Gastroesophageal sphincter (tissue), 4 donors: Measurements from ENCODE around the gene SESN3. TPM values are rescaled to one million over a fixed set of nuclear protein-coding genes. Genes with fewer than 3 reads are reported as not detected.
A peak's percentile ranks its signal among the peaks of the same experiment; 100 is the strongest.

Experiments
- ATAC-seq: fragments of 150-250 bp; one replicate; pipeline ENCODE4 v1.9.1; 2016; ENCODE audit warnings: mild to moderate bottlenecking, moderate library complexity
- H3K27ac ChIP-seq, 4 donors: fragments of 200-600 bp; sonication (generic) in 3 of 4; 1 replicate in 3 of 4; 2 replicates in 1 of 4; pipeline ENCODE4 v1.5.1; 2016 to 2019
- H3K27me3 ChIP-seq: fragments of 200-600 bp; sonication (generic); one replicate; pipeline ENCODE4 v1.5.1; 2019
- H3K36me3 ChIP-seq, 2 donors: fragments of 200-600 bp; sonication (generic); one replicate each; pipeline ENCODE4 v1.5.1; 2019; ENCODE audit warnings: control low read depth in 1 of 2
- H3K4me1 ChIP-seq, 3 donors: fragments of 200-600 bp; sonication (generic); 1 replicate in 2 of 3; 2 replicates in 1 of 3; pipeline ENCODE4 v1.5.1; 2016 to 2019; ENCODE audit warnings: control low read depth in 2 of 3
- H3K4me3 ChIP-seq, 2 donors: fragments of 200-600 bp; sonication (generic); one replicate each; pipeline ENCODE4 v1.5.1; 2019; ENCODE audit warnings: mild to moderate bottlenecking in 1 of 2, moderate library complexity in 1 of 2
- H3K9me3 ChIP-seq, 3 donors: fragments of 200-600 bp; sonication (generic); one replicate each; pipeline ENCODE4 v1.5.1; 2017 to 2019; ENCODE audit warnings: control low read depth in 2 of 3
- EP300 ChIP-seq: sonication (generic); formaldehyde crosslinking; IDR thresholded peaks from one replicate; pipeline ENCODE4 v1.6.1; 2017; ENCODE audit warnings: antibody characterized with exemption, mild to moderate bottlenecking
- POLR2A ChIP-seq, 2 donors: fragments of 450-650 bp; IDR thresholded peaks; one replicate each; pipeline ENCODE4 v1.6.1; 2017; ENCODE audit warnings: antibody characterized with exemption in 2 of 2, mild to moderate bottlenecking in 2 of 2, moderate library complexity in 1 of 2
- POLR2AphosphoS5 ChIP-seq: sonication (generic); formaldehyde crosslinking; IDR thresholded peaks from one replicate; pipeline ENCODE4 v1.6.1; 2017; ENCODE audit warnings: antibody characterized with exemption
- WGBS, 2 donors: methylation state at CpG; one replicate each; pipeline ENCODE4 v1.1.5; 2018; ENCODE audit warnings: low coverage in 1 of 2; 5-methylcytosine and 5-hydroxymethylcytosine counted together
- total RNA-seq, 4 donors: library from RNA; depleted of rRNA; stranded (reverse); fragments of >200 nt; gene quantifications; one replicate each; pipeline ENCODE4 v1.1.0, GENCODE V29; 2016
- TF ChIP-seq, protein P1 (sequence below), 4 experiments: fragments of 200-600 bp in 2 of 4; fragments of 450-650 bp in 2 of 4; sonication (generic) in 1 of 4; IDR thresholded peaks; one replicate each; pipeline ENCODE4 v1.5.1; 2017 to 2019; ENCODE audit warnings: antibody characterized with exemption in 4 of 4, mild to moderate bottlenecking in 2 of 4, moderate library complexity in 2 of 4

The SESN3 gene
- total RNA-seq, 4 donors from 2014 or later: 24.5 to 32.8 (median 28.8) TPM

GRCh38 chr11:95135155-95135554 lies 95.8 kb downstream of the SESN3 start:
- WGBS, 2 donors: 59 to 73% methylated on average over 3 of the region's 6 CpGs
- no peaks in the 10 kb centered on the region for H3K9me3 ChIP-seq
- H3K27ac ChIP-seq: no peak overlapping the region
- peaks cover 0 to 22% of the 10 kb centered on the region in 2 donors for H3K36me3 ChIP-seq
- H3K27me3 ChIP-seq: no peaks in the 10 kb centered on the region
- TF ChIP-seq, protein P1, sequence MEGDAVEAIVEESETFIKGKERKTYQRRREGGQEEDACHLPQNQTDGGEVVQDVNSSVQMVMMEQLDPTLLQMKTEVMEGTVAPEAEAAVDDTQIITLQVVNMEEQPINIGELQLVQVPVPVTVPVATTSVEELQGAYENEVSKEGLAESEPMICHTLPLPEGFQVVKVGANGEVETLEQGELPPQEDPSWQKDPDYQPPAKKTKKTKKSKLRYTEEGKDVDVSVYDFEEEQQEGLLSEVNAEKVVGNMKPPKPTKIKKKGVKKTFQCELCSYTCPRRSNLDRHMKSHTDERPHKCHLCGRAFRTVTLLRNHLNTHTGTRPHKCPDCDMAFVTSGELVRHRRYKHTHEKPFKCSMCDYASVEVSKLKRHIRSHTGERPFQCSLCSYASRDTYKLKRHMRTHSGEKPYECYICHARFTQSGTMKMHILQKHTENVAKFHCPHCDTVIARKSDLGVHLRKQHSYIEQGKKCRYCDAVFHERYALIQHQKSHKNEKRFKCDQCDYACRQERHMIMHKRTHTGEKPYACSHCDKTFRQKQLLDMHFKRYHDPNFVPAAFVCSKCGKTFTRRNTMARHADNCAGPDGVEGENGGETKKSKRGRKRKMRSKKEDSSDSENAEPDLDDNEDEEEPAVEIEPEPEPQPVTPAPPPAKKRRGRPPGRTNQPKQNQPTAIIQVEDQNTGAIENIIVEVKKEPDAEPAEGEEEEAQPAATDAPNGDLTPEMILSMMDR (IDR thresholded peaks at IDR 0.05): no peak
- TF ChIP-seq POLR2AphosphoS5 (no peak), EP300 (no peak), POLR2A (IDR thresholded peaks at IDR 0.05) (no peak)
- peaks cover 0 to 9% (median 0%) of the 10 kb centered on the region in 3 donors for H3K4me1 ChIP-seq
- ATAC-seq: no peak
- no peak overlapping the region for H3K4me3 ChIP-seq

DNA sequence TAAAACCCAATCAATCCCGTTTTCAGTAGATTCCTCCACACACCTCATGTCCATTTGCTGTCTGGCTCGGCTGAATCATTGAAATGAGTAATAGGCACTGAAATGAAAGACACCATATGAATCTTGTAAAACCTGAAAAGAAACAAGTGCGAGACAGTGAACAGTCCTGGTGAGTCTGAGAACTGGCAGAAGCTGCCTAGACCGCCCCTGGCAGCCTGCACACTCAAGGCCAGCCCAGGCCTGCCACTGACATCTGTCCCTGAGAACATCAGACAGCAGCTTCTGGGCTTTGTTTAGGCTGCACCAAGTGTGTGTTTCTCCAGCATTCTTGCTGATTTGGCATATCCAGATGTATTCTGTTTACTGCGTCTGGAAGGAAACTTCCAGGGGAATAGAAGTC lies 96.5 kb downstream of the SESN3 start:
- no peak overlapping the region for H3K4me3 ChIP-seq
- no peaks in the 10 kb centered on the region for H3K27me3 ChIP-seq
- H3K36me3 ChIP-seq: peaks cover 0 to 28% of the 10 kb centered on the region in 2 donors
- H3K27ac ChIP-seq: peak overlapping the region in 2 of 4 donors; percentile 20 to 39
- ATAC-seq: no peak
- no peaks in the 10 kb centered on the region for H3K9me3 ChIP-seq
- TF ChIP-seq POLR2AphosphoS5: no peak
- TF ChIP-seq, protein P1 (IDR thresholded peaks at IDR 0.05): no peak
- no peak for TF ChIP-seq POLR2A (IDR thresholded peaks at IDR 0.05)
- TF ChIP-seq EP300: no peak
- 31 to 44% methylated on average over 2 to 5 of the region's 5 CpGs for WGBS, 2 donors
- peaks cover 0 to 9% (median 0%) of the 10 kb centered on the region in 3 donors for H3K4me1 ChIP-seq

DNA sequence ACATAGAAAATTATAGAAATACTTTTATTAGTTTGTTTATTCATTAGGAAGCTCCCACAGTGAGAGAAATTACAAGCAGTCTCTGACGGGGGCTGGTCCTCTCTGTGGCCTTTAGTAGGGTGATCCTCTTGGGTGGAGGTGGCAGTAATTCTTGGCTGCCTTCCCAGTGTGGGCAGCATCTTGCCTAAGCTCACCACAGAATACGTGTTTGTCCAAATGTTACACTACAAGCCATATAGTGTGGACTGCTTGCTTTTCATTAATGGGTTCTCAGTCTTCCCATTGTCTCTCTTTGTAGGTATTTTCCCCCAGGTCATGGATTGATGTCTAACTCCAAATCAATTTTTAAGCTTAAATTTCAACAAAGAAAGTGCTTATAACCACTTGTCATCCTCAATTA lies 98.0 kb downstream of the SESN3 start:
- Histone ChIP-seq H3K4me3 (no peak overlapping the region), H3K27me3 (no peaks in the 10 kb centered on the region), H3K27ac (no peak overlapping the region), H3K4me1 (peaks cover 0 to 9% (median 0%) of the 10 kb centered on the region in 3 donors), H3K36me3 (peaks cover 0 to 42% of the 10 kb centered on the region in 2 donors), H3K9me3 (no peaks in the 10 kb centered on the region)
- WGBS, 2 donors: 60 to 61% methylated on average over 1 to 2 of the region's 2 CpGs
- no peak for TF ChIP-seq EP300
- TF ChIP-seq POLR2AphosphoS5: no peak
- no peak for TF ChIP-seq POLR2A (IDR thresholded peaks at IDR 0.05)
- TF ChIP-seq, protein P1 (IDR thresholded peaks at IDR 0.05): no peak
- ATAC-seq: no peak

- H3K27me3 ChIP-seq: no peaks in the 10 kb centered on the region
- no peak for TF ChIP-seq POLR2A (IDR thresholded peaks at IDR 0.05)
- no peak for TF ChIP-seq POLR2AphosphoS5
- TF ChIP-seq EP300: no peak
- TF ChIP-seq, protein P1 (IDR thresholded peaks at IDR 0.05): no peak
- no peaks in the 10 kb centered on the region for H3K4me1 ChIP-seq
- H3K9me3 ChIP-seq: no peaks in the 10 kb centered on the region
- 69 to 95% methylated on average over 2 to 3 of the region's 3 CpGs for WGBS, 2 donors
- H3K36me3 ChIP-seq: peaks cover 0 to 38% of the 10 kb centered on the region in 2 donors
- H3K27ac ChIP-seq: no peak overlapping the region
- H3K4me3 ChIP-seq: no peak overlapping the region
- ATAC-seq: no peak
Observed at GRCh38 chr11:95128602-95129001, 102.4 kb downstream of the SESN3 start.

DNA sequence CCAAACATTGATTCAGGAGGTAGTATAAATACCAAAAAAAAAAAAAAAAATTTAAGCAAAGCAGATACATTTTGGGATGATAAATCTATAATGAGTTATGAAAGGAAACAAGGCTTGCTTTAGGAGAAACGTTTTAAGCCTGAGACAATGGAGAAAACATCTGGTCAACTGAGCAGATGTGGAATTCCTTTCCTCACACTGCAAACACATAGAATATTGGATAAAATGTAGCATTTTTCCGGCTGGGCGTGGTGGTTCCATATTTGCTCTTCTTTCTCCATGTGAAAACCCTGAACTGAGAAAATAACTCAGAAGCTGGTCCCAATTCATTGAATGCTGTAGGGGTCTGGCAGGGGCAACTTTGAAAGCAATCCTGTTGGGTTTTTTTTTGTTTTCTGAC lies 107.4 kb downstream of the SESN3 start:
- WGBS, 2 donors: 59 to 65% methylated on average over 3 of the region's 3 CpGs
- Histone ChIP-seq H3K27ac (no peak overlapping the region), H3K4me1 (peaks cover 0 to 5% (median 0%) of the 10 kb centered on the region in 3 donors), H3K27me3 (no peaks in the 10 kb centered on the region), H3K36me3 (peaks cover 0 to 5% of the 10 kb centered on the region in 2 donors), H3K4me3 (no peak overlapping the region), H3K9me3 (peaks cover 0 to 2% (median 0%) of the 10 kb centered on the region in 3 donors)
- TF ChIP-seq POLR2A (IDR thresholded peaks at IDR 0.05) (no peak), EP300 (no peak), POLR2AphosphoS5 (no peak)
- TF ChIP-seq, protein P1 (IDR thresholded peaks at IDR 0.05): no peak
- ATAC-seq: no peak
